ENCODE data around the gene FREM3. TPM values are rescaled to one million over a fixed set of nuclear protein-coding genes. Genes with fewer than 3 reads are reported as not detected.
"Not testable (repeated sequence)": the region's sequence is repeated elsewhere in the genome, so short reads cannot be mapped to it uniquely, and the experiment has no call there.

The FREM3 gene
- total RNA-seq, 1 experiment from 2014 or later = not detected

DNA sequence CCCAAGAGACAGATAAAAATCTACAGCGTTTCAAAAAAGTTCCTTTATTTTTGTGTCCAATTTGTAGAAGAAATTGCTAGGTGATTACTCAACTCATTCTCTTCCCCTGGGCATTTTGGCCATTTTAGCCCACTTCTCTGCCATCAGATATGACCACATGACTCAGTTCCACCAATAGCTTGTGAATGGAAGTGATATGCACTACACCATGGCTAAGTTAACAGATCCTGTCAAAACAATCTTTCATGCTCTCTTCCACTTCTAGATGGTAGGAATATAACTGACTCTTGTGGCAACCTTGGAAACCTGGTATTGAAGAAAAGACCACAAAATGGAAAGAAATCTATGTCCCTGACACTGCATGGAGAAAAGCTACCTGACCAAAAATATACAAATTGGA is 26.2 kb upstream of the FREM3 start:
- ChIA-PET POLR2A (ENCODE audit: low non-redundant PET) (no interaction called here), CTCF (no interaction called here)
- intact Hi-C loops (cut with micrococcal nuclease; ENCODE audit: unreplicated experiment) = no loop called here
- no peak for DNase-seq (ENCODE audit: low spot score)
- TF ChIP-seq, protein P1, sequence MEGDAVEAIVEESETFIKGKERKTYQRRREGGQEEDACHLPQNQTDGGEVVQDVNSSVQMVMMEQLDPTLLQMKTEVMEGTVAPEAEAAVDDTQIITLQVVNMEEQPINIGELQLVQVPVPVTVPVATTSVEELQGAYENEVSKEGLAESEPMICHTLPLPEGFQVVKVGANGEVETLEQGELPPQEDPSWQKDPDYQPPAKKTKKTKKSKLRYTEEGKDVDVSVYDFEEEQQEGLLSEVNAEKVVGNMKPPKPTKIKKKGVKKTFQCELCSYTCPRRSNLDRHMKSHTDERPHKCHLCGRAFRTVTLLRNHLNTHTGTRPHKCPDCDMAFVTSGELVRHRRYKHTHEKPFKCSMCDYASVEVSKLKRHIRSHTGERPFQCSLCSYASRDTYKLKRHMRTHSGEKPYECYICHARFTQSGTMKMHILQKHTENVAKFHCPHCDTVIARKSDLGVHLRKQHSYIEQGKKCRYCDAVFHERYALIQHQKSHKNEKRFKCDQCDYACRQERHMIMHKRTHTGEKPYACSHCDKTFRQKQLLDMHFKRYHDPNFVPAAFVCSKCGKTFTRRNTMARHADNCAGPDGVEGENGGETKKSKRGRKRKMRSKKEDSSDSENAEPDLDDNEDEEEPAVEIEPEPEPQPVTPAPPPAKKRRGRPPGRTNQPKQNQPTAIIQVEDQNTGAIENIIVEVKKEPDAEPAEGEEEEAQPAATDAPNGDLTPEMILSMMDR (conservative IDR thresholded peaks at IDR 0.05; ENCODE audit: low read depth, low read length) = no peak
- no peak for TF ChIP-seq EZH2 (IDR thresholded peaks at IDR 0.05; ENCODE audit: borderline replicate concordance, low read depth, low read length, poor library complexity, severe bottlenecking)
- Histone ChIP-seq H3K4me1 (ENCODE audit: insufficient read depth, low read length, poor library complexity, severe bottlenecking) (no peaks in the 10 kb centered on the region), H3K27me3 (replicated peaks; ENCODE audit: insufficient read depth, low read depth, low read length, poor library complexity) (no peaks in the 10 kb centered on the region), H3K27ac (ENCODE audit: low read depth, low read length, poor library complexity, severe bottlenecking) (no peak overlapping the region), H3K9me3 (ENCODE audit: low read depth, low read length, poor library complexity, severe bottlenecking) (no peaks in the 10 kb centered on the region), H3K36me3 (ENCODE audit: insufficient read depth, low read length, poor library complexity, severe bottlenecking) (no peaks in the 10 kb centered on the region), H3K4me3 (ENCODE audit: low read depth, low read length, poor library complexity, severe bottlenecking) (no peak overlapping the region)
- BruUV-seq (replicated peaks) = no TSS peak

DNA sequence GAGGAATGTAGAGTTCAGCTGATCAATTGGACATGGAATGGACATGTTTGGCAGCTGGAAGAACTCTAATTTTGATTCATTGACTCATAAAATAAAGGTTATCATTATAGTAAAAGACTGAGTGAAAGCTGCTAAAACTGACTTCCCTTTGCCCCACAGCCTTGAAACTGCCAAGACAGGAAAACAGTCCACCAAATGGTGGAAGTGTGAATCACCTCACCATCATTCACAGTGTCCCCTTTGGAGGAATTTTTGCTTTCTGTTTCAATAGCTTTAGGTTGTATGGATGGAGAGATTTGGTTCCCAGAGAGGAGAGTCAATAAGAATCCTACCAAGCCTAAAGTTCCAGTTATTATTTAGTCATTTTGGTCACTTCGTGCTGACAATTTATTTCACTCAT is 20.8 kb upstream of the FREM3 start:
- Histone ChIP-seq H3K27me3 (replicated peaks; ENCODE audit: insufficient read depth, low read depth, low read length, poor library complexity) (no peaks in the 10 kb centered on the region), H3K36me3 (ENCODE audit: insufficient read depth, low read length, poor library complexity, severe bottlenecking) (no peaks in the 10 kb centered on the region), H3K27ac (ENCODE audit: low read depth, low read length, poor library complexity, severe bottlenecking) (no peak overlapping the region), H3K9me3 (ENCODE audit: low read depth, low read length, poor library complexity, severe bottlenecking) (no peaks in the 10 kb centered on the region), H3K4me3 (ENCODE audit: low read depth, low read length, poor library complexity, severe bottlenecking) (no peak overlapping the region), H3K4me1 (ENCODE audit: insufficient read depth, low read length, poor library complexity, severe bottlenecking) (no peaks in the 10 kb centered on the region)
- TF ChIP-seq, protein P1 (conservative IDR thresholded peaks at IDR 0.05; ENCODE audit: low read depth, low read length) = no peak
- no peak for TF ChIP-seq EZH2 (IDR thresholded peaks at IDR 0.05; ENCODE audit: borderline replicate concordance, low read depth, low read length, poor library complexity, severe bottlenecking)
- intact Hi-C loops (cut with micrococcal nuclease; ENCODE audit: unreplicated experiment) = no loop called here
- POLR2A ChIA-PET (ENCODE audit: low non-redundant PET) = no interaction called here
- DNase-seq (ENCODE audit: low spot score) = no peak
- CTCF ChIA-PET = no interaction called here
- no TSS peak for BruUV-seq (replicated peaks)

- CTCF ChIA-PET; BruUV-seq (replicated peaks): not testable (repeated sequence)
Observed at GRCh38 chr4:143718748-143719147, 18.3 kb upstream of the FREM3 start.

GRCh38 chr4:143713955-143714625 is 13.6 kb upstream of the FREM3 start:
- H3K9me3 ChIP-seq (ENCODE audit: low read depth, low read length, poor library complexity, severe bottlenecking) = no peaks in the 10 kb centered on the region
- H3K27me3 ChIP-seq (replicated peaks; ENCODE audit: insufficient read depth, low read depth, low read length, poor library complexity) = no peaks in the 10 kb centered on the region
- H3K36me3 ChIP-seq (ENCODE audit: insufficient read depth, low read length, poor library complexity, severe bottlenecking) = no peaks in the 10 kb centered on the region
- intact Hi-C loops (cut with micrococcal nuclease; ENCODE audit: unreplicated experiment) = no loop called here
- no peaks in the 10 kb centered on the region for H3K4me1 ChIP-seq (ENCODE audit: insufficient read depth, low read length, poor library complexity, severe bottlenecking)
- no peak overlapping the region for H3K27ac ChIP-seq (ENCODE audit: low read depth, low read length, poor library complexity, severe bottlenecking)
- no TSS peak for BruUV-seq (replicated peaks)
- DNase-seq (ENCODE audit: low spot score) = no peak
- H3K4me3 ChIP-seq (ENCODE audit: low read depth, low read length, poor library complexity, severe bottlenecking) = no peak overlapping the region
- no peak for TF ChIP-seq EZH2 (IDR thresholded peaks at IDR 0.05; ENCODE audit: borderline replicate concordance, low read depth, low read length, poor library complexity, severe bottlenecking)
- TF ChIP-seq, protein P1 (conservative IDR thresholded peaks at IDR 0.05; ENCODE audit: low read depth, low read length) = no peak
- ChIA-PET CTCF (no interaction called here), POLR2A (ENCODE audit: low non-redundant PET) (no interaction called here)

More at GRCh38 chr4:143718748-143719147, 18.3 kb upstream of the FREM3 start:
- DNase-seq (ENCODE audit: low spot score); H3K27ac ChIP-seq (ENCODE audit: low read depth, low read length, poor library complexity, severe bottlenecking); H3K4me3 ChIP-seq (ENCODE audit: low read depth, low read length, poor library complexity, severe bottlenecking); H3K27me3 ChIP-seq (replicated peaks; ENCODE audit: insufficient read depth, low read depth, low read length, poor library complexity); H3K36me3 ChIP-seq (ENCODE audit: insufficient read depth, low read length, poor library complexity, severe bottlenecking); intact Hi-C loops (cut with micrococcal nuclease; ENCODE audit: unreplicated experiment); H3K9me3 ChIP-seq (ENCODE audit: low read depth, low read length, poor library complexity, severe bottlenecking); POLR2A ChIA-PET (ENCODE audit: low non-redundant PET); H3K4me1 ChIP-seq (ENCODE audit: insufficient read depth, low read length, poor library complexity, severe bottlenecking): not testable (repeated sequence)
